Endothelial cell of umbilical vein (primary cell): ENCODE measurements around the gene GSTA5. TPM values are rescaled to one million over a fixed set of nuclear protein-coding genes. Genes with fewer than 3 reads are reported as not detected.
"Not testable (repeated sequence)": the region's sequence is repeated elsewhere in the genome, so short reads cannot be mapped to it uniquely, and the experiment has no call there.

Experiments used
- BruUV-seq: library from RNA; stranded (reverse); fragments of 400-500 nt; replicated peaks from 2 replicates; lab custom pipeline; 2021; lab: Mats Ljungman, UMichigan
- CTCF ChIA-PET: fragments of 300-600, 350-600 bp; sonication (Branson Sonifier 250); formaldehyde crosslinking; loops from one replicate; lab custom pipeline; 2021; ENCODE audit warnings: antibody characterized with exemption, inconsistent platforms; lab: Charles Lee
- POLR2A ChIA-PET: fragments of 300-600, 350-600 bp; sonication (Branson Sonifier 250); formaldehyde crosslinking; loops from one replicate; lab custom pipeline; 2021; ENCODE audit warnings: antibody characterized with exemption, inconsistent platforms; lab: Charles Lee
- DNase-seq: peaks from one replicate; pipeline ENCODE4 v3.0.0-alpha.2; 2011; ENCODE audit warnings: low read depth, low spot score
- FAIRE-seq: peaks from 2 replicates; lab custom pipeline; 2011; peaks lifted over from hg19 to GRCh38; lab: Jason Lieb, UNC
- H2AFZ ChIP-seq: 2 replicates; pipeline ENCODE4 v1.6.0; 2012; ENCODE audit warnings: low read depth, low read length, control low read depth, inconsistent platforms
- H3K27ac ChIP-seq: 2 replicates; pipeline ENCODE4 v1.5.1; 2011; ENCODE audit warnings: low read depth, mild to moderate bottlenecking, control low read depth, low read length, moderate library complexity; ENCODE audit not compliant: insufficient read depth
- H3K27me3 ChIP-seq, 2 experiments: 2 replicates each; pipeline versions ENCODE4 v1.6.0 to v1.6.1; 2011; ENCODE audit warnings: low read length in 2 of 2, mixed read lengths in 1 of 2; ENCODE audit not compliant: control insufficient read depth in 2 of 2, insufficient read depth in 2 of 2
- H3K36me3 ChIP-seq, 2 experiments: 2 replicates in 1 of 2; 3 replicates in 1 of 2; pipeline ENCODE4 v1.5.1; 2011; ENCODE audit warnings: low read length in 2 of 2, mild to moderate bottlenecking in 1 of 2, moderate library complexity in 1 of 2; ENCODE audit not compliant: control insufficient read depth in 2 of 2, insufficient read depth in 2 of 2; ENCODE audit errors: extremely low read depth in 1 of 2
- H3K4me1 ChIP-seq: 3 replicates; pipeline ENCODE4 v1.5.1; 2011; ENCODE audit warnings: mild to moderate bottlenecking, low read length; ENCODE audit not compliant: control insufficient read depth, insufficient read depth; ENCODE audit errors: extremely low read depth
- H3K4me2 ChIP-seq: 2 replicates; pipeline ENCODE4 v1.6.1; 2011; ENCODE audit warnings: low read length, control low read depth, mixed read lengths; ENCODE audit not compliant: insufficient read depth
- H3K4me3 ChIP-seq, 3 experiments: fragments of 200-600 bp in 1 of 3; sonication (generic), shearing (Covaris generic) in 1 of 3; replicated peaks in 1 of 3; 2 replicates each; pipeline ENCODE4 v1.5.1; 2011 to 2016; ENCODE audit warnings: control low read depth in 3 of 3, low read length in 3 of 3, mild to moderate bottlenecking in 2 of 3, inconsistent platforms in 1 of 3, low read depth in 1 of 3, moderate library complexity in 1 of 3; ENCODE audit not compliant: insufficient read depth in 1 of 3
- H3K79me2 ChIP-seq: 2 replicates; pipeline ENCODE4 v1.6.0; 2012; ENCODE audit warnings: low read length, inconsistent platforms; ENCODE audit not compliant: control insufficient read depth, insufficient read depth
- H3K9ac ChIP-seq: replicated peaks from 2 replicates; pipeline ENCODE3; 2011; ENCODE audit warnings: low read length, control low read depth; ENCODE audit not compliant: insufficient read depth; ENCODE audit errors: extremely low read depth
- H3K9me1 ChIP-seq: replicated peaks from 3 replicates; pipeline ENCODE4 v1.6.0; 2011; ENCODE audit warnings: mild to moderate bottlenecking, low read length; ENCODE audit not compliant: control insufficient read depth, insufficient read depth; ENCODE audit errors: extremely low read depth
- H3K9me3 ChIP-seq: replicated peaks from 2 replicates; pipeline ENCODE4 v1.5.1; 2012; ENCODE audit warnings: low read length, inconsistent platforms; ENCODE audit not compliant: control insufficient read depth, insufficient read depth
- H4K20me1 ChIP-seq: replicated peaks from 2 replicates; pipeline ENCODE3; 2011; ENCODE audit warnings: mild to moderate bottlenecking, low read length; ENCODE audit not compliant: control insufficient read depth, insufficient read depth; ENCODE audit errors: extremely low read depth
- CTCF ChIP-seq, 2 donors: IDR thresholded peaks; 1 replicate in 1 of 2; 2 replicates in 1 of 2; pipeline ENCODE4 v1.5.1; 2011; ENCODE audit warnings: low read length in 2 of 2, mild to moderate bottlenecking in 2 of 2, moderate library complexity in 2 of 2, control low read depth in 1 of 2, inconsistent platforms in 1 of 2, low read depth in 1 of 2; ENCODE audit not compliant: insufficient read depth in 1 of 2; ENCODE audit errors: extremely low read depth in 1 of 2
- EZH2 ChIP-seq: IDR thresholded peaks from 2 replicates; pipeline ENCODE4 v1.6.1; 2012; ENCODE audit warnings: borderline replicate concordance, low read depth, mild to moderate bottlenecking, moderate library complexity, low read length, inconsistent platforms; ENCODE audit not compliant: severe bottlenecking
- FOS ChIP-seq: IDR thresholded peaks from 2 replicates; pipeline ENCODE4 v1.6.1; 2011; ENCODE audit warnings: mild to moderate bottlenecking, low read length, moderate library complexity, borderline replicate concordance; ENCODE audit not compliant: insufficient read depth
- GATA2 ChIP-seq: IDR thresholded peaks from 2 replicates; pipeline ENCODE4 v1.7.0; 2011; ENCODE audit warnings: low read depth, mild to moderate bottlenecking, moderate library complexity, mixed read lengths, low read length; ENCODE audit not compliant: insufficient read length, insufficient read depth
- JUN ChIP-seq: IDR thresholded peaks from 2 replicates; pipeline ENCODE4 v1.6.1; 2011; ENCODE audit warnings: borderline replicate concordance, low read depth; ENCODE audit not compliant: insufficient read length, insufficient read depth
- MAX ChIP-seq: IDR thresholded peaks from 2 replicates; pipeline ENCODE4 v1.6.1; 2011; ENCODE audit not compliant: insufficient read depth, insufficient read length
- MYC ChIP-seq: IDR thresholded peaks from one replicate; pipeline ENCODE4 v1.6.1; 2011; ENCODE audit warnings: mild to moderate bottlenecking, low read depth, low read length
- POLR2A ChIP-seq: IDR thresholded peaks from 2 replicates; pipeline ENCODE4 v1.6.1; 2012; ENCODE audit warnings: low read depth, mild to moderate bottlenecking, control low read depth, low read length
- POLR2AphosphoS5 ChIP-seq: IDR thresholded peaks from 2 replicates; pipeline ENCODE4 v1.6.1; 2012; ENCODE audit warnings: low read depth, mild to moderate bottlenecking, control low read depth, low read length, moderate library complexity; ENCODE audit not compliant: insufficient read depth
- dilution Hi-C: fragments of 300-500 bp; cut with MboI; formaldehyde crosslinking; loops from one replicate; pipeline ENCODE4 v1.15.0; 2019; ENCODE audit warnings: low sequenced_read_pairs; ENCODE audit not compliant: extremely low pct_ligation_motif_present
- intact Hi-C: fragments of 100-400 bp; cut with micrococcal nuclease; formaldehyde crosslinking; loops from one replicate; pipeline ENCODE4 v1.10.0; 2022
- polyA plus RNA-seq, 4 experiments: library from polyadenylated mRNA; depleted of rRNA in 3 of 4; stranded (reverse) in 3 of 4; unstranded in 1 of 4; fragments of >200 nt; gene quantifications; 2 replicates each; pipeline versions ENCODE4 v1.2.1 to v1.2.3, GENCODE V29; 2011 to 2012; ENCODE audit warnings: missing spikeins in 1 of 4
- total RNA-seq: library from RNA; stranded (reverse); gene quantifications from 2 replicates; pipeline ENCODE4 v1.2.3, GENCODE V29; 2021

Gene GSTA5
- total and polyA plus RNA-seq, 2 donors (not counting 3 experiments of a cell fraction or from before 2014, with no cell fraction given) = not detected

GRCh38 chr6:52808660-52809059 lies 32.0 kb downstream of the GSTA5 start:
- no peaks in the 10 kb centered on the region for H3K4me1 ChIP-seq
- no peaks in the 10 kb centered on the region for H3K9me3 ChIP-seq
- POLR2A ChIA-PET = no interaction called here
- CTCF ChIA-PET = no interaction called here
- H3K4me3 ChIP-seq = no peak overlapping the region
- no peak overlapping the region for H3K9ac ChIP-seq
- DNase-seq = no peak
- H3K27ac ChIP-seq = no peak overlapping the region
- intact Hi-C loops (no loop called here), dilution Hi-C loops (no loop called here)
- no peaks in the 10 kb centered on the region for H4K20me1 ChIP-seq
- FAIRE-seq = no peak
- peaks cover 0 to 4% of the 10 kb centered on the region in 2 experiments for H3K27me3 ChIP-seq
- no peaks in the 10 kb centered on the region for H3K79me2 ChIP-seq
- no peaks in the 10 kb centered on the region for H3K36me3 ChIP-seq
- H3K4me2 ChIP-seq = no peak overlapping the region
- H3K9me1 ChIP-seq = no peaks in the 10 kb centered on the region
- no peak overlapping the region for H2AFZ ChIP-seq
- BruUV-seq = no TSS peak
- TF ChIP-seq MYC = no peak
- no peak for TF ChIP-seq JUN
- no peak for TF ChIP-seq CTCF (IDR thresholded peaks at IDR 0.05; ENCODE audit: extremely low read depth in 1 of 2, insufficient read depth in 1 of 2, low read depth in 1 of 2, low read length in 2 of 2)
- TF ChIP-seq EZH2 = no peak
- no peak for TF ChIP-seq FOS
- no peak for TF ChIP-seq MAX
- TF ChIP-seq POLR2A = no peak
- no peak for TF ChIP-seq GATA2
- TF ChIP-seq POLR2AphosphoS5 = no peak

GRCh38 chr6:52803668-52804255 lies 36.9 kb downstream of the GSTA5 start, which contains the start of gene GSTA1:
Gene GSTA1 (minus strand): TSS chr6:52803816. CDS start chr6:52799267, 4,549 bp downstream.
- H4K20me1 ChIP-seq, CTCF ChIA-PET, H3K27ac ChIP-seq, H3K9me3 ChIP-seq, H3K9ac ChIP-seq, H3K4me2 ChIP-seq, intact Hi-C loops, H3K9me1 ChIP-seq, H3K27me3 ChIP-seq, POLR2A ChIA-PET, H3K36me3 ChIP-seq, DNase-seq, H2AFZ ChIP-seq, H3K4me3 ChIP-seq, H3K4me1 ChIP-seq, dilution Hi-C loops, FAIRE-seq, H3K79me2 ChIP-seq, BruUV-seq: not testable (repeated sequence)
